ENCODE results near the gene ELFN2.
A peak's percentile ranks its signal among the peaks of the same experiment; 100 is the strongest.

ELFN2 gene

DNA sequence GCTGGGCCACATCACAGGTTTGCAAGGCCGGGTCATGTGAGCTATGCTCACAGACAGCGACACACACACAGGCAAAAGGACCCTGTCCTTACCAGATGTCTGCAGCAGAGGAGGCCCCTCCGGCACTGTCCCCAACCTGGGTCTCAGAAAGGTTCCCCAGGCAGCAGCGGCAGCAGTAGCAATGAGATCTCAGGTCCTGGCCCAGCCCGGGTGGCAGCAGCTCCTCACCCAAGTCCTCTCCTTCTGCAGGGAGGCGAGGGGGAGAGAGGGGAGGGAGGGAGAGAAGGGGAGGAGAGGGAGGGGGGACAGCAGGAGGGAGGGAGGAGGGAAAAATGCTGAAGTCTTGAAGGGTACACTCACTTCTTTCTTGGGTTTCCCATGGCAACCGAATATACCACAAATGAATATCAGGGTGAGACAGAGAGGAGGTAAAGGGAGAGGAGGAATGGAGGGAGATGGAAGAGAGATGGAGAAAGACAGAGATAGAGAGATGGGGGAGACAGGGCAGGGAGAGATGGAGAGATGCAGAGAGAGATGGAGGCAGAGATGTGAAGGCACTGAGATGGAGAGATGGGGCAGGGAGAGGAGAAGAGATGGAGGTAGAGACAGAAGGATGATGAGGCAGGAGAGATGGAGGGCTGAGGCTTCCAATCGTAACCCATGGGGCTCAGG, 9.5 kb downstream of the ELFN2 start:
- peaks cover 17 to 22% of the 10 kb centered on the region in 2 donors for H3K4me1 ChIP-seq (ENCODE audit: control insufficient read depth in 2 of 2, insufficient read depth in 1 of 2, low read depth in 1 of 2, low read length in 2 of 2)
- no peak overlapping the region for H3K4me3 ChIP-seq (ENCODE audit: low read length in 2 of 2)
- H3K14ac ChIP-seq (ENCODE audit: low read length): no peak overlapping the region
- no peak overlapping the region for H2BK15ac ChIP-seq (ENCODE audit: low read length)
- no peaks in the 10 kb centered on the region for H3K79me1 ChIP-seq (ENCODE audit: low read depth, low read length)
- H2AFZ ChIP-seq (ENCODE audit: low read length): no peak overlapping the region
- peaks cover 2 to 90% (median 28%) of the 10 kb centered on the region in 3 experiments for H3K27me3 ChIP-seq (ENCODE audit: control insufficient read depth in 3 of 3, insufficient read depth in 3 of 3, low read depth in 1 of 3, low read length in 3 of 3)
- no peak overlapping the region for H4K8ac ChIP-seq (ENCODE audit: low read depth, low read length)
- peak overlapping the region; percentile 49 for H2BK120ac ChIP-seq (ENCODE audit: low read depth, low read length)
- no peak overlapping the region for H3K9ac ChIP-seq (ENCODE audit: low read depth, low read length, poor library complexity)
- no peak overlapping the region for H4K91ac ChIP-seq (ENCODE audit: low read depth, low read length, poor library complexity)
- peak overlapping the region; percentile 66 for H2AK5ac ChIP-seq (ENCODE audit: low read depth, low read length)
- H3K4me2 ChIP-seq (ENCODE audit: insufficient read depth, low read length, poor library complexity, severe bottlenecking): no peak overlapping the region
- no peak overlapping the region for H2BK12ac ChIP-seq (ENCODE audit: low read length)
- no peak overlapping the region for H3K27ac ChIP-seq (replicated peaks; ENCODE audit: low read length)
- H3K4ac ChIP-seq (ENCODE audit: low read length): no peak overlapping the region
- no CpG with 5 or more reads among the region's 8 CpGs for WGBS, 2 donors (ENCODE audit: extremely low coverage in 2 of 2, insufficient read length in 2 of 2, insufficient replicate concordance in 1 of 2)
- no peak overlapping the region for H2BK5ac ChIP-seq (ENCODE audit: low read length)
- H3K18ac ChIP-seq (ENCODE audit: low read length): no peak overlapping the region
- no peaks in the 10 kb centered on the region for H3K36me3 ChIP-seq (replicated peaks in 1 of 2; ENCODE audit: control insufficient read depth in 2 of 2, insufficient read depth in 2 of 2, low read length in 2 of 2)
- no peaks in the 10 kb centered on the region for H3K9me3 ChIP-seq (replicated peaks in 1 of 2; ENCODE audit: control insufficient read depth in 2 of 2, insufficient read depth in 1 of 2, low read depth in 1 of 2, low read length in 2 of 2)
- DNase-seq (ENCODE audit: low spot score): no peak
- no peak overlapping the region for H3K23ac ChIP-seq (ENCODE audit: low read depth, low read length, poor library complexity)

- H4K8ac ChIP-seq (ENCODE audit: low read depth, low read length): no peak overlapping the region
- peak overlapping the region; percentile 53 for H3K18ac ChIP-seq (ENCODE audit: low read length)
- no peaks in the 10 kb centered on the region for H3K36me3 ChIP-seq (replicated peaks in 1 of 2; ENCODE audit: control insufficient read depth in 2 of 2, insufficient read depth in 2 of 2, low read length in 2 of 2)
- no peak overlapping the region for H3K23ac ChIP-seq (ENCODE audit: low read depth, low read length, poor library complexity)
- peak overlapping the region; percentile 7 for H3K9ac ChIP-seq (ENCODE audit: low read depth, low read length, poor library complexity)
- H3K14ac ChIP-seq (ENCODE audit: low read length): peak overlapping the region; percentile 40
- no peak overlapping the region for H3K4me2 ChIP-seq (ENCODE audit: insufficient read depth, low read length, poor library complexity, severe bottlenecking)
- H2AK5ac ChIP-seq (ENCODE audit: low read depth, low read length): peak overlapping the region; percentile 66
- peak overlapping the region; percentile 49 for H2BK120ac ChIP-seq (ENCODE audit: low read depth, low read length)
- H3K27me3 ChIP-seq (ENCODE audit: control insufficient read depth in 3 of 3, insufficient read depth in 3 of 3, low read depth in 1 of 3, low read length in 3 of 3): peaks cover 2 to 89% (median 28%) of the 10 kb centered on the region in 3 experiments
- no peak overlapping the region for H2AFZ ChIP-seq (ENCODE audit: low read length)
- no peaks in the 10 kb centered on the region for H3K9me3 ChIP-seq (replicated peaks in 1 of 2; ENCODE audit: control insufficient read depth in 2 of 2, insufficient read depth in 1 of 2, low read depth in 1 of 2, low read length in 2 of 2)
- H2BK15ac ChIP-seq (ENCODE audit: low read length): no peak overlapping the region
- H3K79me1 ChIP-seq (ENCODE audit: low read depth, low read length): no peaks in the 10 kb centered on the region
- H2BK5ac ChIP-seq (ENCODE audit: low read length): peak overlapping the region; percentile 57
- no peak for DNase-seq (ENCODE audit: low spot score)
- H2BK12ac ChIP-seq (ENCODE audit: low read length): no peak overlapping the region
- H3K27ac ChIP-seq (replicated peaks; ENCODE audit: low read length): no peak overlapping the region
- WGBS, 2 donors (ENCODE audit: extremely low coverage in 2 of 2, insufficient read length in 2 of 2, insufficient replicate concordance in 1 of 2): no CpG with 5 or more reads among the region's 7 CpGs
- no peak overlapping the region for H3K4me3 ChIP-seq (ENCODE audit: low read length in 2 of 2)
- no peak overlapping the region for H3K4ac ChIP-seq (ENCODE audit: low read length)
- no peak overlapping the region for H4K91ac ChIP-seq (ENCODE audit: low read depth, low read length, poor library complexity)
- H3K4me1 ChIP-seq (ENCODE audit: control insufficient read depth in 2 of 2, insufficient read depth in 1 of 2, low read depth in 1 of 2, low read length in 2 of 2): peaks cover 17 to 22% of the 10 kb centered on the region in 2 donors
Measured at GRCh38 chr22:37417264-37417663, 10.0 kb downstream of the ELFN2 start.

GRCh38 chr22:37416827-37417226, 10.5 kb downstream of the ELFN2 start:
- H3K36me3 ChIP-seq (replicated peaks in 1 of 2; ENCODE audit: control insufficient read depth in 2 of 2, insufficient read depth in 2 of 2, low read length in 2 of 2): no peaks in the 10 kb centered on the region
- peaks cover 2 to 84% (median 28%) of the 10 kb centered on the region in 3 experiments for H3K27me3 ChIP-seq (ENCODE audit: control insufficient read depth in 3 of 3, insufficient read depth in 3 of 3, low read depth in 1 of 3, low read length in 3 of 3)
- peak overlapping the region in 1 of 2 donors; percentile 18 for H3K4me3 ChIP-seq (ENCODE audit: low read length in 2 of 2)
- H2BK120ac ChIP-seq (ENCODE audit: low read depth, low read length): no peak overlapping the region
- no peak overlapping the region for H2BK12ac ChIP-seq (ENCODE audit: low read length)
- peak overlapping the region; percentile 12 for H3K14ac ChIP-seq (ENCODE audit: low read length)
- H3K27ac ChIP-seq (replicated peaks; ENCODE audit: low read length): no peak overlapping the region
- no peak overlapping the region for H3K23ac ChIP-seq (ENCODE audit: low read depth, low read length, poor library complexity)
- peak overlapping the region; percentile 57 for H2BK5ac ChIP-seq (ENCODE audit: low read length)
- no peak overlapping the region for H4K8ac ChIP-seq (ENCODE audit: low read depth, low read length)
- peaks cover 17 to 21% of the 10 kb centered on the region in 2 donors for H3K4me1 ChIP-seq (ENCODE audit: control insufficient read depth in 2 of 2, insufficient read depth in 1 of 2, low read depth in 1 of 2, low read length in 2 of 2)
- no CpG with 5 or more reads among the region's 14 CpGs for WGBS, 2 donors (ENCODE audit: extremely low coverage in 2 of 2, insufficient read length in 2 of 2, insufficient replicate concordance in 1 of 2)
- no peak overlapping the region for H3K4ac ChIP-seq (ENCODE audit: low read length)
- H3K9ac ChIP-seq (ENCODE audit: low read depth, low read length, poor library complexity): peak overlapping the region; percentile 7
- no peak overlapping the region for H3K4me2 ChIP-seq (ENCODE audit: insufficient read depth, low read length, poor library complexity, severe bottlenecking)
- H3K9me3 ChIP-seq (replicated peaks in 1 of 2; ENCODE audit: control insufficient read depth in 2 of 2, insufficient read depth in 1 of 2, low read depth in 1 of 2, low read length in 2 of 2): no peaks in the 10 kb centered on the region
- peak overlapping the region; percentile 91 for H2AK5ac ChIP-seq (ENCODE audit: low read depth, low read length)
- no peaks in the 10 kb centered on the region for H3K79me1 ChIP-seq (ENCODE audit: low read depth, low read length)
- no peak overlapping the region for H4K91ac ChIP-seq (ENCODE audit: low read depth, low read length, poor library complexity)
- H2BK15ac ChIP-seq (ENCODE audit: low read length): peak overlapping the region; percentile 38
- no peak overlapping the region for H2AFZ ChIP-seq (ENCODE audit: low read length)
- no peak for DNase-seq (ENCODE audit: low spot score)
- peak overlapping the region; percentile 78 for H3K18ac ChIP-seq (ENCODE audit: low read length)

DNA sequence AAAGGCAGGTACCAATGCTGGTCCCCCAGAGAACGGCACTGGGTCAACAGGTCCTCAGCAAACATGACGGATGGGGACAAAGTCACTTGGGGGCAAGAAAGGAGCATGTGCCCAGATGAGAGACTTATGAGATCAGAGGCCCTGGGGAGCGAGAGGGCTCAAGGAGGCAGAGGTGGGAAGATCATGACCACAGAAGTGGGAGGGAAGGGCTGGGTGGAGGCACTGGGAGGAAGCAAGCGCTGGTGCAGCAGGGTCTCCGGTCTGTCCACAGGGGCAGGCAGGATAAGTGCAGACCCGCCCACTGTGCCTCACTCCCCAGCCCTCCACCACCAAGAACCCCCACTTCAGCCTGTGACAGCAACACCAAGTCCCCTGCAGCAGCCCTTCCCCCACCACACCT, 10.9 kb downstream of the ELFN2 start:
- no peak overlapping the region for H3K23ac ChIP-seq (ENCODE audit: low read depth, low read length, poor library complexity)
- H2AK5ac ChIP-seq (ENCODE audit: low read depth, low read length): peak overlapping the region; percentile 91
- no peak overlapping the region for H3K4ac ChIP-seq (ENCODE audit: low read length)
- no peaks in the 10 kb centered on the region for H3K36me3 ChIP-seq (replicated peaks in 1 of 2; ENCODE audit: control insufficient read depth in 2 of 2, insufficient read depth in 2 of 2, low read length in 2 of 2)
- H2AFZ ChIP-seq (ENCODE audit: low read length): no peak overlapping the region
- no peak overlapping the region for H3K4me2 ChIP-seq (ENCODE audit: insufficient read depth, low read length, poor library complexity, severe bottlenecking)
- no peak overlapping the region for H3K9ac ChIP-seq (ENCODE audit: low read depth, low read length, poor library complexity)
- no CpG with 5 or more reads among the region's 6 CpGs for WGBS, 2 donors (ENCODE audit: extremely low coverage in 2 of 2, insufficient read length in 2 of 2, insufficient replicate concordance in 1 of 2)
- DNase-seq (ENCODE audit: low spot score): no peak
- peak overlapping the region; percentile 78 for H3K18ac ChIP-seq (ENCODE audit: low read length)
- peak overlapping the region; percentile 38 for H2BK15ac ChIP-seq (ENCODE audit: low read length)
- no peak overlapping the region for H2BK120ac ChIP-seq (ENCODE audit: low read depth, low read length)
- peak overlapping the region; percentile 12 for H3K14ac ChIP-seq (ENCODE audit: low read length)
- H2BK5ac ChIP-seq (ENCODE audit: low read length): peak overlapping the region; percentile 57
- peaks cover 17 to 21% of the 10 kb centered on the region in 2 donors for H3K4me1 ChIP-seq (ENCODE audit: control insufficient read depth in 2 of 2, insufficient read depth in 1 of 2, low read depth in 1 of 2, low read length in 2 of 2)
- no peak overlapping the region for H4K8ac ChIP-seq (ENCODE audit: low read depth, low read length)
- H3K27me3 ChIP-seq (ENCODE audit: control insufficient read depth in 3 of 3, insufficient read depth in 3 of 3, low read depth in 1 of 3, low read length in 3 of 3): peaks cover 2 to 82% (median 26%) of the 10 kb centered on the region in 3 experiments
- no peak overlapping the region for H4K91ac ChIP-seq (ENCODE audit: low read depth, low read length, poor library complexity)
- H3K4me3 ChIP-seq (ENCODE audit: low read length in 2 of 2): peak overlapping the region in 1 of 2 donors; percentile 18
- H3K79me1 ChIP-seq (ENCODE audit: low read depth, low read length): no peaks in the 10 kb centered on the region
- no peaks in the 10 kb centered on the region for H3K9me3 ChIP-seq (replicated peaks in 1 of 2; ENCODE audit: control insufficient read depth in 2 of 2, insufficient read depth in 1 of 2, low read depth in 1 of 2, low read length in 2 of 2)
- H2BK12ac ChIP-seq (ENCODE audit: low read length): no peak overlapping the region
- H3K27ac ChIP-seq (replicated peaks; ENCODE audit: low read length): no peak overlapping the region
